Ishikawa (cell line): ENCODE results near the gene IPO11.

Experiments used
- CEBPB ChIP-seq: IDR thresholded peaks from 2 replicates; pipeline ENCODE4 v1.6.1; 2012
- CREB1 ChIP-seq: IDR thresholded peaks from 2 replicates; pipeline ENCODE4 v1.6.1; 2012; ENCODE audit warnings: low read depth
- EGR1 ChIP-seq: IDR thresholded peaks from 2 replicates; pipeline ENCODE4 v1.6.1; 2012
- EP300 ChIP-seq: IDR thresholded peaks from 2 replicates; pipeline ENCODE4 v1.6.1; 2012; ENCODE audit warnings: borderline replicate concordance
- FOXM1 ChIP-seq: IDR thresholded peaks from 2 replicates; pipeline ENCODE4 v1.6.1; 2012; ENCODE audit warnings: low read depth, borderline replicate concordance
- MAX ChIP-seq: IDR thresholded peaks from 2 replicates; pipeline ENCODE4 v1.6.1; 2012
- NFIC ChIP-seq: IDR thresholded peaks from 2 replicates; pipeline ENCODE4 v1.6.1; 2012
- RAD21 ChIP-seq: IDR thresholded peaks from 2 replicates; pipeline ENCODE4 v1.6.1; 2012; ENCODE audit warnings: low read depth
- REST ChIP-seq: IDR thresholded peaks from 2 replicates; pipeline ENCODE4 v1.6.1; 2012; ENCODE audit warnings: low read depth, mild to moderate bottlenecking
- TAF1 ChIP-seq: IDR thresholded peaks from 2 replicates; pipeline ENCODE4 v1.6.1; 2012; ENCODE audit warnings: low read depth, mild to moderate bottlenecking
- TCF12 ChIP-seq: IDR thresholded peaks from 2 replicates; pipeline ENCODE4 v1.6.1; 2012; ENCODE audit warnings: low read depth
- TEAD4 ChIP-seq: IDR thresholded peaks from 2 replicates; pipeline ENCODE4 v1.6.1; 2012
- YY1 ChIP-seq: IDR thresholded peaks from 2 replicates; pipeline ENCODE4 v1.6.1; 2012; ENCODE audit warnings: low read depth
- ZBTB7A ChIP-seq: IDR thresholded peaks from 2 replicates; pipeline ENCODE4 v1.6.1; 2012; ENCODE audit warnings: low read depth
- TF ChIP-seq, protein P1 (sequence below): IDR thresholded peaks from 2 replicates; pipeline ENCODE4 v1.6.1; 2012

IPO11 gene

DNA sequence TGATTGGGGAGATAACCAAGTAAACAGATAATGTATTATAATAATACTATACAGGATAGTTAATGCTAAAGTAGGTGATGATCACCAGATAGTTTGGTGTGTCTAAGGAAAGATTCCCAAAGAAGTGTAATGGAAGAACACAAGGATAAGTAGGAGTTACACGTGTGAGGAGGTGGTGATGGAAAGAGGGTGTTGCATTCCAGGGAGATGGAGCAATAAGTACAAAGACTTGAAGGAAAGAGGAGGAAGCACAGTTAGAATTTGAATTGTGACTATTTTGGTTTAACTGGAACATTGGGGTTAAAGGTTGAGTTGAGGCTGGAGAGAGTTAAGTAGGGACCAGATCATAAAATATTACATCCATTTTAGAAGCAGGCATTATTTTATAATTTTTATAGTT lies 76.9 kb downstream of the IPO11 start:
- TF ChIP-seq TCF12 (no peak), EGR1 (no peak), REST (no peak), EP300 (no peak), YY1 (no peak), TAF1 (no peak), FOXM1 (no peak), MAX (no peak), CEBPB (no peak), CREB1 (no peak)

- TF ChIP-seq, protein P1, sequence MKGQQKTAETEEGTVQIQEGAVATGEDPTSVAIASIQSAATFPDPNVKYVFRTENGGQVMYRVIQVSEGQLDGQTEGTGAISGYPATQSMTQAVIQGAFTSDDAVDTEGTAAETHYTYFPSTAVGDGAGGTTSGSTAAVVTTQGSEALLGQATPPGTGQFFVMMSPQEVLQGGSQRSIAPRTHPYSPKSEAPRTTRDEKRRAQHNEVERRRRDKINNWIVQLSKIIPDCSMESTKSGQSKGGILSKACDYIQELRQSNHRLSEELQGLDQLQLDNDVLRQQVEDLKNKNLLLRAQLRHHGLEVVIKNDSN, result no peak
- TF ChIP-seq TAF1, result no peak
- TF ChIP-seq REST, result no peak
- no peak for TF ChIP-seq TEAD4
- TF ChIP-seq ZBTB7A, result no peak
- TF ChIP-seq FOXM1, result no peak
- no peak for TF ChIP-seq NFIC
- no peak for TF ChIP-seq CEBPB
- no peak for TF ChIP-seq EGR1
- no peak for TF ChIP-seq YY1
- TF ChIP-seq CREB1, result no peak
- TF ChIP-seq EP300, result no peak
- TF ChIP-seq MAX, result no peak
- TF ChIP-seq RAD21, result no peak
- TF ChIP-seq TCF12, result no peak
These were observed 82.2 kb downstream of the IPO11 start for GRCh38 chr5:62494772-62495171.

- TF ChIP-seq EP300, result no peak
- TF ChIP-seq TEAD4, result no peak
- TF ChIP-seq TAF1, result no peak
- no peak for TF ChIP-seq ZBTB7A
- no peak for TF ChIP-seq MAX
- TF ChIP-seq CEBPB, result no peak
- no peak for TF ChIP-seq YY1
These were observed 84.3 kb downstream of the IPO11 start for GRCh38 chr5:62496876-62497275.

DNA sequence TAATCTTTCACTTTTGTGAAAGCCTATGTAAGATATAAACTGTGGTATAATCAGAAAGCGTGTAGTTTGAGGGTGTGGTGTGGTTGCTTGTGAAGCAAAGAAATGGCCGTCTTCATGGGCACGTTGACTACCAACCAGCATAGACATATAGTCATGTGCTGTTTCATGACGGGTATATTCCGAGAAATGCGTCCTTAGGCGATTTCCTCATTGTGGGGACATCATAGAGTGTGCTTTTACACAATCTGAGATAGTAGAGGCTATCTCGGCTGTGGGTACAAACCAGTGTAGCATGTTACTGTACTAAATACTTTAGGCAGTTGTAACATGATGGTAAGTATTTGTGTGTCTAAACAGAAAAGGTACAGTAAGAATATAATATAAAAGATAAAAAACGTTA lies 86.4 kb downstream of the IPO11 start:
- TF ChIP-seq CREB1, result no peak
- TF ChIP-seq EP300, result no peak
- TF ChIP-seq EGR1, result no peak
- TF ChIP-seq TEAD4, result no peak
- TF ChIP-seq MAX, result no peak
- TF ChIP-seq CEBPB, result no peak
- TF ChIP-seq FOXM1, result no peak
- no peak for TF ChIP-seq TAF1
- TF ChIP-seq RAD21, result no peak
- no peak for TF ChIP-seq YY1
- TF ChIP-seq REST, result no peak
- TF ChIP-seq NFIC, result no peak
- no peak for TF ChIP-seq ZBTB7A
- TF ChIP-seq, protein P1, result no peak
- TF ChIP-seq TCF12, result no peak
